ENCODE data around the gene ARHGDIB.

ARHGDIB gene

GRCh38 chr12:14959463-14959862 is 1.9 kb downstream of the ARHGDIB start:
- Mint-ChIP-seq H3K4me1 (peaks cover 5% of the 10 kb centered on the region), H3K36me3 (ENCODE audit: low read depth) (no peaks in the 10 kb centered on the region), H3K27ac (no peak overlapping the region), H3K27me3 (ENCODE audit: low read depth, poor library complexity) (peaks cover 13% of the 10 kb centered on the region), H3K4me3 (no peak overlapping the region), H3K9me3 (no peaks in the 10 kb centered on the region)
- no peak for DNase-seq
- TF ChIP-seq, protein P1, sequence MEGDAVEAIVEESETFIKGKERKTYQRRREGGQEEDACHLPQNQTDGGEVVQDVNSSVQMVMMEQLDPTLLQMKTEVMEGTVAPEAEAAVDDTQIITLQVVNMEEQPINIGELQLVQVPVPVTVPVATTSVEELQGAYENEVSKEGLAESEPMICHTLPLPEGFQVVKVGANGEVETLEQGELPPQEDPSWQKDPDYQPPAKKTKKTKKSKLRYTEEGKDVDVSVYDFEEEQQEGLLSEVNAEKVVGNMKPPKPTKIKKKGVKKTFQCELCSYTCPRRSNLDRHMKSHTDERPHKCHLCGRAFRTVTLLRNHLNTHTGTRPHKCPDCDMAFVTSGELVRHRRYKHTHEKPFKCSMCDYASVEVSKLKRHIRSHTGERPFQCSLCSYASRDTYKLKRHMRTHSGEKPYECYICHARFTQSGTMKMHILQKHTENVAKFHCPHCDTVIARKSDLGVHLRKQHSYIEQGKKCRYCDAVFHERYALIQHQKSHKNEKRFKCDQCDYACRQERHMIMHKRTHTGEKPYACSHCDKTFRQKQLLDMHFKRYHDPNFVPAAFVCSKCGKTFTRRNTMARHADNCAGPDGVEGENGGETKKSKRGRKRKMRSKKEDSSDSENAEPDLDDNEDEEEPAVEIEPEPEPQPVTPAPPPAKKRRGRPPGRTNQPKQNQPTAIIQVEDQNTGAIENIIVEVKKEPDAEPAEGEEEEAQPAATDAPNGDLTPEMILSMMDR (IDR thresholded peaks at IDR 0.05) = no peak

DNA sequence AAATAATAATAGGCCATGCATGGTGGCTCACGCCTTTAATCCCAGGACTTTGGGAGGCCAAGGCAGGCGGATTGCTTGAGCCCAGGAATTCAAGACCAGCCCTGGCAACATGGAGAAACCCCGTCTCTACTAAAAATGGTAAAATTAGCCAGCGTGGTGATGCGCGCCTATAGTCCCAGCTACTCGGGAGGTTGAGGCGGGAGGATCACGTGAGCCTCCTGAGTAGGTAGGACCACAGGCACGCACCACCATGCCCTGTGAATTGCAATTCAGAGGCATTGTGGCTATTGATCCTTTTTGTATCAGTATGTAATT is 2.3 kb downstream of the ARHGDIB start:
- no peak for DNase-seq
- no peaks in the 10 kb centered on the region for H3K36me3 Mint-ChIP-seq (ENCODE audit: low read depth)
- H3K4me3 Mint-ChIP-seq = no peak overlapping the region
- peaks cover 13% of the 10 kb centered on the region for H3K27me3 Mint-ChIP-seq (ENCODE audit: low read depth, poor library complexity)
- H3K4me1 Mint-ChIP-seq = peaks cover 5% of the 10 kb centered on the region
- no peak overlapping the region for H3K27ac Mint-ChIP-seq
- TF ChIP-seq, protein P1 (IDR thresholded peaks at IDR 0.05) = no peak
- no peaks in the 10 kb centered on the region for H3K9me3 Mint-ChIP-seq

- peaks cover 13% of the 10 kb centered on the region for H3K27me3 Mint-ChIP-seq (ENCODE audit: low read depth, poor library complexity)
- DNase-seq = no peak
- no peaks in the 10 kb centered on the region for H3K36me3 Mint-ChIP-seq (ENCODE audit: low read depth)
- no peak overlapping the region for H3K4me3 Mint-ChIP-seq
- TF ChIP-seq, protein P1 (IDR thresholded peaks at IDR 0.05) = no peak
- peaks cover 5% of the 10 kb centered on the region for H3K4me1 Mint-ChIP-seq
- no peak overlapping the region for H3K27ac Mint-ChIP-seq
- no peaks in the 10 kb centered on the region for H3K9me3 Mint-ChIP-seq
These were observed 2.9 kb downstream of the ARHGDIB start for GRCh38 chr12:14958361-14959125.

DNA sequence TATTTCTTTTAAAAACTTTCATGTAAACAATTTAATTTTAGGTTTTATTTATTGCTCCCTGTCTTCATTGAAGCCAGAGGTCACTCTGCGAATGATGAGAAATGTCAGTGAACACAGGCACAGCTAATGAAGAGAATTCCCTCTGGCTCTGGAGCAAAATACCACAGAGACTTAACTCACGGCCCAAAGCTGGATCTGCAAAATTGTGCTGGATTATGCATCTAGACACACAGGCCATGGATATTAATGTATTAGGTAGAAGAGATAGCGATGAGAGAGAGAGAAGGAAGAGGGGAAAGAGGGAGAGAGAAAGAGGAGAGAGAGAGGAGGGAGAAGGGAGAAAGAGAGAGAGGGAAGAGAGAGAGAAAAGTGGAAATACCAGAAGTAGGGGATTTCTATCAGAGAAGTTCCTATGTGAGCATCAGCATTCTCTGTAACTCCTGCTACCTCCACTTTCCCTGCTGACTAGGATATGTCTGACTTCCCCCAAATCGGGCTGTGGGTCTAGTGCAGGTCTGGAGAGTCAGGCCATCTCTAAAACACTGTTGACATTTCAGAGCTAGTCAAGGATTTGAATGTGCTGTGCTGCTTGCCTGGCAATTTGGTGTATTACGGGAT is 3.7 kb downstream of the ARHGDIB start:
- no peak for DNase-seq
- H3K27me3 Mint-ChIP-seq (ENCODE audit: low read depth, poor library complexity) = peaks cover 13% of the 10 kb centered on the region
- H3K36me3 Mint-ChIP-seq (ENCODE audit: low read depth) = no peaks in the 10 kb centered on the region

DNA sequence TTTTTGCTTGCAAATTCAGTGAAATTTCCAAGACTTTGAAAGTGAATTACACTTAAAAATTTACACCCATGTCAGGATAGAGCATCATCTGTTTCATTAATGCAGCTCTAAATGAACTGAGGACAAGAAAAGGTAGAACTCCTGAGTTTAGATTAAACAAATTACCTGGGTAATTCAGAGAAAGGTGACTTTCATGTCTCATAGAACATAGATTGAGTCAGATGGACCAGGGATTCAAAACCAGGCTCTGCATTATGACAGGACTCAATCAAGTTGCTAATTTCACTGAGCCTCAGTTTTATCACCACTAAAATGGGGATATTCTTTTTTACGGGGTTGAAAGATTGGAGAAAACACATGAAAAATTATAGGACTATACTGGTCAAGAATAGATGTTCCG is 4.5 kb downstream of the ARHGDIB start:
- Mint-ChIP-seq H3K36me3 (ENCODE audit: low read depth) (no peaks in the 10 kb centered on the region), H3K27ac (no peak overlapping the region), H3K9me3 (no peaks in the 10 kb centered on the region), H3K4me1 (peaks cover 8% of the 10 kb centered on the region), H3K27me3 (ENCODE audit: low read depth, poor library complexity) (peaks cover 13% of the 10 kb centered on the region), H3K4me3 (no peak overlapping the region)
- no peak for DNase-seq
- TF ChIP-seq, protein P1 (IDR thresholded peaks at IDR 0.05) = no peak

More for the DNA sequence above, 3.7 kb downstream of the ARHGDIB start:
- Mint-ChIP-seq H3K4me1 (peaks cover 5% of the 10 kb centered on the region), H3K9me3 (no peaks in the 10 kb centered on the region), H3K4me3 (no peak overlapping the region), H3K27ac (no peak overlapping the region)
- TF ChIP-seq, protein P1 (IDR thresholded peaks at IDR 0.05) = no peak

Measured in nephron progenitor cell (in vitro differentiated cells).